Keratinocyte (primary cell): ENCODE data around the gene ZNF543.

Experiments used
- EZH2 ChIP-seq: IDR thresholded peaks from one replicate; pipeline ENCODE4 v1.6.1; 2012; ENCODE audit warnings: inconsistent platforms, mild to moderate bottlenecking, low read length, moderate library complexity
- TF ChIP-seq, protein P1 (sequence below), 3 experiments: IDR thresholded peaks in 1 of 3; conservative IDR thresholded peaks in 1 of 3; optimal IDR thresholded peaks in 1 of 3; 2 replicates in 2 of 3; 3 replicates in 1 of 3; pipeline versions ENCODE3 to v1.5.1; 2011; ENCODE audit warnings: low read length in 3 of 3, mild to moderate bottlenecking in 3 of 3, moderate library complexity in 2 of 3, control low read depth in 1 of 3, inconsistent platforms in 1 of 3; ENCODE audit not compliant: insufficient read depth in 2 of 3; ENCODE audit errors: extremely low read depth in 1 of 3

DNA sequence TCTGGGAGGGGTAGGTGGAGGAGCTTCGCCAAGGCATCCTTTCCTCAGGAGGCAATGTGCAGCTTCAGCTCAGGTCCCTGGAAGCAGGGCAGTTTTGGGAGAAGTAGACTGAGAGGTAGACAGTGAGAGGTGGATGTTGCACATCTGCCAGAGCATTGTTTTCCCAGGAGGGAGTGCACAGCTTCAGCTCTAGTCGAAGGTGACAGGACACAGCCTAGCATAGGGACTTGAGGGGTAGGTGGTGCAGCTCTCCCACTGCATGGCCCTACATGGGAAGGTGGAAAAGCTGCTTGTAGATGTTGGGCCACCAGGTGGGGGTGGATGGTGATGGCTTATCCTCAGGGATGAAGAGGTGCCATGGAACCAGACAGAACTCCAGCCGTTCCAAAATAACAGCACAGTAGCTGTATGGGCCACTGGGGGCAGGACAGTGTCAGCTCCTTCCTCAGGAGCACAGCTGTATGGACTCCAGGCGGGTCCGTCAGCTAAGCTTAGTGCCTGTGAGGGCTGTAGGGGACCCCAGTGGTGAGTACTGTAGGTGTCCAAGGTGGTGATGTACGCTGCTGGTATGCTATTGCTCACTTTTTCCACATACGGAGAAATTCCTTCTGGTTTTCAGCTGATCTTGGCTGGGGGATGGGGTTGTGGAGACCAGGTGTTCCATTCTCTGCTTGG lies 17.4 kb upstream of the ZNF543 start:
- no peak for TF ChIP-seq EZH2
- TF ChIP-seq, protein P1, sequence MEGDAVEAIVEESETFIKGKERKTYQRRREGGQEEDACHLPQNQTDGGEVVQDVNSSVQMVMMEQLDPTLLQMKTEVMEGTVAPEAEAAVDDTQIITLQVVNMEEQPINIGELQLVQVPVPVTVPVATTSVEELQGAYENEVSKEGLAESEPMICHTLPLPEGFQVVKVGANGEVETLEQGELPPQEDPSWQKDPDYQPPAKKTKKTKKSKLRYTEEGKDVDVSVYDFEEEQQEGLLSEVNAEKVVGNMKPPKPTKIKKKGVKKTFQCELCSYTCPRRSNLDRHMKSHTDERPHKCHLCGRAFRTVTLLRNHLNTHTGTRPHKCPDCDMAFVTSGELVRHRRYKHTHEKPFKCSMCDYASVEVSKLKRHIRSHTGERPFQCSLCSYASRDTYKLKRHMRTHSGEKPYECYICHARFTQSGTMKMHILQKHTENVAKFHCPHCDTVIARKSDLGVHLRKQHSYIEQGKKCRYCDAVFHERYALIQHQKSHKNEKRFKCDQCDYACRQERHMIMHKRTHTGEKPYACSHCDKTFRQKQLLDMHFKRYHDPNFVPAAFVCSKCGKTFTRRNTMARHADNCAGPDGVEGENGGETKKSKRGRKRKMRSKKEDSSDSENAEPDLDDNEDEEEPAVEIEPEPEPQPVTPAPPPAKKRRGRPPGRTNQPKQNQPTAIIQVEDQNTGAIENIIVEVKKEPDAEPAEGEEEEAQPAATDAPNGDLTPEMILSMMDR (optimal IDR thresholded peaks at IDR 0.05 in 1 of 3, IDR thresholded peaks at IDR 0.05 in 1 of 3, conservative IDR thresholded peaks at IDR 0.05 in 1 of 3; ENCODE audit: extremely low read depth in 1 of 3, insufficient read depth in 2 of 3, low read length in 3 of 3): peak in 2 of 3 experiments; percentile 12 to 13
